Osteoblast (primary cell): ENCODE measurements around the gene CSF2RB. TPM values are rescaled to one million over a fixed set of nuclear protein-coding genes. Genes with fewer than 3 reads are reported as not detected.

Source experiments
- DNase-seq: peaks from one replicate; pipeline ENCODE4 v3.0.0; 2011; ENCODE audit warnings: low spot score, mixed read lengths; ENCODE audit not compliant: insufficient read length; ENCODE audit errors: missing footprints
- H2AFZ ChIP-seq: 2 replicates; pipeline ENCODE4 v1.6.0; 2011; ENCODE audit warnings: mild to moderate bottlenecking, low read length
- H3K27ac ChIP-seq: 2 replicates; pipeline ENCODE4 v1.5.1; 2011; ENCODE audit warnings: mild to moderate bottlenecking, low read depth, low read length, moderate library complexity
- H3K27me3 ChIP-seq: 2 replicates; pipeline ENCODE4 v1.6.0; 2012; ENCODE audit warnings: mild to moderate bottlenecking, control low read depth, inconsistent platforms, low read length, moderate library complexity; ENCODE audit not compliant: insufficient read depth
- H3K36me3 ChIP-seq: 2 replicates; pipeline ENCODE4 v1.5.1; 2011; ENCODE audit warnings: mild to moderate bottlenecking, low read length, control low read depth, moderate library complexity; ENCODE audit not compliant: insufficient read depth
- H3K4me1 ChIP-seq: 2 replicates; pipeline ENCODE4 v1.5.1; 2011; ENCODE audit warnings: mild to moderate bottlenecking, low read length, control low read depth, moderate library complexity; ENCODE audit not compliant: insufficient read depth
- H3K4me2 ChIP-seq: 2 replicates; pipeline ENCODE4 v1.6.0; 2011; ENCODE audit warnings: mild to moderate bottlenecking, low read length; ENCODE audit not compliant: insufficient read depth
- H3K4me3 ChIP-seq: fragments of 200-600 bp; sonication (generic); 3 replicates; pipeline ENCODE4 v1.5.1; 2012; ENCODE audit warnings: mild to moderate bottlenecking, low read length, inconsistent platforms; ENCODE audit not compliant: insufficient read depth
- H3K79me2 ChIP-seq: 2 replicates; pipeline ENCODE4 v1.6.0; 2012; ENCODE audit warnings: mild to moderate bottlenecking, low read length, control low read depth, inconsistent platforms; ENCODE audit not compliant: insufficient read depth
- H3K9me3 ChIP-seq: 2 replicates; pipeline ENCODE4 v1.5.1; 2011; ENCODE audit warnings: low read depth, low read length, control low read depth
- H4K20me1 ChIP-seq: 2 replicates; pipeline ENCODE4 v1.6.0; 2012; ENCODE audit warnings: mild to moderate bottlenecking, low read length, control low read depth; ENCODE audit not compliant: insufficient read depth
- CTCF ChIP-seq: IDR thresholded peaks from 2 replicates; pipeline ENCODE4 v1.5.1; 2011; ENCODE audit warnings: mild to moderate bottlenecking, low read depth, low read length, moderate library complexity; ENCODE audit errors: extremely low read depth
- total RNA-seq: library from RNA; depleted of rRNA; stranded (reverse); fragments of >200 nt; gene quantifications from 2 replicates; pipeline ENCODE4 v1.2.3, GENCODE V29; 2012

The CSF2RB gene
- total RNA-seq, 1 donor = 1.1 TPM

- Histone ChIP-seq H3K9me3 (no peaks in the 10 kb centered on the region), H3K79me2 (no peaks in the 10 kb centered on the region), H3K27me3 (peaks cover 19% of the 10 kb centered on the region), H2AFZ (no peak overlapping the region), H3K4me2 (no peak overlapping the region), H3K27ac (no peak overlapping the region), H3K4me3 (no peak overlapping the region), H3K36me3 (no peaks in the 10 kb centered on the region), H3K4me1 (no peaks in the 10 kb centered on the region), H4K20me1 (no peaks in the 10 kb centered on the region)
- TF ChIP-seq CTCF = no peak
- DNase-seq = no peak
These were observed 21.2 kb downstream of the CSF2RB start for GRCh38 chr22:36934418-36935312.

- Histone ChIP-seq H3K79me2 (no peaks in the 10 kb centered on the region), H3K36me3 (no peaks in the 10 kb centered on the region), H3K27ac (no peak overlapping the region), H3K4me2 (no peak overlapping the region), H3K4me3 (no peak overlapping the region), H4K20me1 (no peaks in the 10 kb centered on the region), H3K9me3 (no peaks in the 10 kb centered on the region), H3K4me1 (no peaks in the 10 kb centered on the region), H2AFZ (no peak overlapping the region), H3K27me3 (peaks cover 15% of the 10 kb centered on the region)
- TF ChIP-seq CTCF = no peak
- no peak for DNase-seq
These were observed 21.8 kb downstream of the CSF2RB start for GRCh38 chr22:36935313-36935610.

- Histone ChIP-seq H3K79me2 (no peaks in the 10 kb centered on the region), H2AFZ (no peak overlapping the region), H3K9me3 (no peaks in the 10 kb centered on the region), H3K4me2 (no peak overlapping the region), H3K27ac (no peak overlapping the region), H3K36me3 (no peaks in the 10 kb centered on the region), H3K4me3 (no peak overlapping the region), H4K20me1 (no peaks in the 10 kb centered on the region), H3K4me1 (no peaks in the 10 kb centered on the region), H3K27me3 (peaks cover 12% of the 10 kb centered on the region)
- DNase-seq = peak; percentile 90
- TF ChIP-seq CTCF = no peak
These were observed 22.3 kb downstream of the CSF2RB start for GRCh38 chr22:36935694-36936093.

GRCh38 chr22:36936362-36937116 lies 23.1 kb downstream of the CSF2RB start:
- Histone ChIP-seq H3K79me2 (no peaks in the 10 kb centered on the region), H2AFZ (no peak overlapping the region), H3K27me3 (peaks cover 7% of the 10 kb centered on the region), H3K36me3 (no peaks in the 10 kb centered on the region), H3K4me1 (no peaks in the 10 kb centered on the region), H3K4me3 (no peak overlapping the region), H3K9me3 (no peaks in the 10 kb centered on the region), H3K4me2 (no peak overlapping the region), H3K27ac (no peak overlapping the region), H4K20me1 (no peaks in the 10 kb centered on the region)
- no peak for TF ChIP-seq CTCF
- DNase-seq = no peak
